HCT116 (cell line): Measurements from ENCODE around the gene PLEKHG3. TPM values are rescaled to one million over a fixed set of nuclear protein-coding genes. Genes with fewer than 3 reads are reported as not detected.

Source experiments
- ATAC-seq: fragments of 200-7000 bp; cut with Tn5 transposase; 2 replicates; pipeline ENCODE4 v1.9.1; 2020; ENCODE audit warnings: mild to moderate bottlenecking, moderate library complexity
- BruUV-seq: library from RNA; stranded (reverse); fragments of 400-500 nt; replicated peaks from 2 replicates; lab custom pipeline; 2021; lab: Mats Ljungman, UMichigan
- CTCF ChIA-PET: fragments of 300-600 bp; sonication (Branson Sonifier 250); formaldehyde crosslinking; loops from one replicate; lab custom pipeline; 2021; ENCODE audit warnings: antibody characterized with exemption; lab: Charles Lee
- POLR2A ChIA-PET: fragments of 300-600, 350-600 bp; sonication (Branson Sonifier 250); formaldehyde crosslinking; loops from one replicate; lab custom pipeline; 2021; ENCODE audit warnings: antibody characterized with exemption; lab: Charles Lee
- RAD21 ChIA-PET, 2 experiments: fragments of 300-600 bp; sonication (Branson Sonifier 250); formaldehyde crosslinking; loops; one replicate each; lab custom pipeline; 2023; ENCODE audit warnings: low total read pairs in 2 of 2; ENCODE audit not compliant: uncharacterized antibody in 2 of 2, unreplicated experiment in 2 of 2, low non-redundant PET in 1 of 2; lab: Charles Lee
- DNase-seq: peaks from one replicate; pipeline ENCODE4 v3.0.0-alpha.2; 2010; ENCODE audit warnings: low read depth, low spot score
- H2AFZ ChIP-seq: fragments of 200-600 bp; shearing (Covaris generic), sonication (generic); 2 replicates; pipeline ENCODE4 v1.6.1; 2017; ENCODE audit warnings: low read depth, mixed run types, mixed read lengths, antibody characterized with exemption, low read length; ENCODE audit not compliant: poor library complexity, severe bottlenecking
- H3K27ac ChIP-seq: 2 replicates; pipeline ENCODE4 v1.5.1; 2012; ENCODE audit warnings: low read depth, low read length
- H3K27me3 ChIP-seq: fragments of 200-600 bp; sonication (generic); 2 replicates; pipeline ENCODE4 v1.6.1; 2016; ENCODE audit warnings: mixed run types, low read length, mixed read lengths; ENCODE audit not compliant: insufficient read depth
- H3K36me3 ChIP-seq, 2 experiments: fragments of 200-500 bp in 1 of 2; fragments of 200-600 bp in 1 of 2; sonication (Bioruptor generic) in 1 of 2; sonication (generic) in 1 of 2; 2 replicates each; pipeline versions ENCODE4 v1.5.1 to v1.6.1; 2014 to 2016; ENCODE audit warnings: low read length in 2 of 2, inconsistent platforms in 1 of 2, mixed read lengths in 1 of 2, mixed run types in 1 of 2; ENCODE audit not compliant: insufficient read depth in 2 of 2, control insufficient read depth in 1 of 2
- H3K4me1 ChIP-seq, 2 experiments: fragments of 200-600 bp in 1 of 2; sonication (generic) in 1 of 2; 2 replicates each; pipeline versions ENCODE4 v1.5.1 to v1.6.1; 2012 to 2017; ENCODE audit warnings: low read length in 2 of 2, inconsistent platforms in 1 of 2, mild to moderate bottlenecking in 1 of 2, mixed read lengths in 1 of 2, mixed run types in 1 of 2, moderate library complexity in 1 of 2; ENCODE audit not compliant: insufficient read depth in 2 of 2, control insufficient read depth in 1 of 2
- H3K4me2 ChIP-seq: fragments of 200-600 bp; sonication (generic); 2 replicates; pipeline ENCODE4 v1.6.1; 2017; ENCODE audit warnings: mixed run types, low read length, mixed read lengths
- H3K4me3 ChIP-seq, 2 experiments: fragments of 200-600 bp in 1 of 2; sonication (generic) in 1 of 2; replicated peaks in 1 of 2; 2 replicates each; pipeline ENCODE4 v1.5.1; 2011 to 2016; ENCODE audit warnings: low read length in 2 of 2, control low read depth in 1 of 2, low read depth in 1 of 2, mild to moderate bottlenecking in 1 of 2, mixed read lengths in 1 of 2, mixed run types in 1 of 2
- H3K79me2 ChIP-seq: fragments of 200-600 bp; sonication (generic); 2 replicates; pipeline ENCODE4 v1.6.1; 2017; ENCODE audit warnings: mild to moderate bottlenecking, mixed run types, low read length, moderate library complexity, mixed read lengths; ENCODE audit not compliant: insufficient read depth
- H3K9ac ChIP-seq: fragments of 200-600 bp; sonication (generic); 2 replicates; pipeline ENCODE4 v1.6.1; 2016; ENCODE audit warnings: low read length, mixed read lengths
- H3K9me2 ChIP-seq: fragments of 200-600 bp; sonication (generic), shearing (Covaris generic); 2 replicates; pipeline ENCODE4 v1.6.1; 2017; ENCODE audit warnings: mixed run types, mild to moderate bottlenecking, moderate library complexity; ENCODE audit not compliant: insufficient read depth
- H3K9me3 ChIP-seq, 2 experiments: fragments of 200-500 bp in 1 of 2; fragments of 200-600 bp in 1 of 2; sonication (Bioruptor generic) in 1 of 2; sonication (generic) in 1 of 2; 2 replicates each; pipeline ENCODE4 v1.6.1; 2014 to 2017; ENCODE audit warnings: low read length in 2 of 2, mixed read lengths in 2 of 2, inconsistent platforms in 1 of 2, low read depth in 1 of 2, mild to moderate bottlenecking in 1 of 2, mixed run types in 1 of 2, moderate library complexity in 1 of 2; ENCODE audit not compliant: control insufficient read depth in 1 of 2, insufficient read depth in 1 of 2
- H4K20me1 ChIP-seq: fragments of 200-600 bp; sonication (generic), shearing (Covaris generic); 2 replicates; pipeline ENCODE4 v1.6.1; 2017; ENCODE audit warnings: mixed run types, mild to moderate bottlenecking, moderate library complexity; ENCODE audit not compliant: insufficient read depth
- CBX3 ChIP-seq: IDR thresholded peaks from 2 replicates; pipeline ENCODE4 v1.6.1; 2012; ENCODE audit warnings: low read depth
- CEBPB ChIP-seq: IDR thresholded peaks from 2 replicates; pipeline ENCODE4 v1.6.1; 2012; ENCODE audit warnings: low read depth
- EGR1 ChIP-seq: IDR thresholded peaks from 2 replicates; pipeline ENCODE4 v1.6.1; 2012; ENCODE audit warnings: low read depth
- ELF1 ChIP-seq: IDR thresholded peaks from 2 replicates; pipeline ENCODE4 v1.6.1; 2012; ENCODE audit warnings: low read depth, borderline replicate concordance
- EZH2 ChIP-seq: fragments of 200-600 bp; sonication (generic); IDR thresholded peaks from 2 replicates; pipeline ENCODE4 v1.6.1; 2017; ENCODE audit warnings: antibody characterized with exemption, mixed run types
- EZH2phosphoT487 ChIP-seq: fragments of 200-600 bp; IDR thresholded peaks from 2 replicates; pipeline ENCODE4 v1.6.1; 2018; ENCODE audit warnings: antibody characterized with exemption, borderline replicate concordance
- FOSL1 ChIP-seq: IDR thresholded peaks from 2 replicates; pipeline ENCODE4 v1.6.1; 2012; ENCODE audit warnings: low read depth
- JUND ChIP-seq: IDR thresholded peaks from 2 replicates; pipeline ENCODE4 v1.6.1; 2012
- POLR2AphosphoS5 ChIP-seq: IDR thresholded peaks from 2 replicates; pipeline ENCODE4 v1.6.1; 2011; ENCODE audit warnings: mild to moderate bottlenecking, low read depth, low read length, moderate library complexity
- REST ChIP-seq: IDR thresholded peaks from 2 replicates; pipeline ENCODE4 v1.6.1; 2012; ENCODE audit warnings: low read depth
- SIN3A ChIP-seq: IDR thresholded peaks from 2 replicates; pipeline ENCODE4 v1.6.1; 2012; ENCODE audit warnings: low read depth
- SP1 ChIP-seq: IDR thresholded peaks from 2 replicates; pipeline ENCODE4 v1.6.1; 2012; ENCODE audit warnings: low read depth
- TCF7L2 ChIP-seq: IDR thresholded peaks from 2 replicates; pipeline ENCODE4 v1.7.0; 2011; ENCODE audit warnings: borderline replicate concordance, inconsistent platforms; ENCODE audit not compliant: insufficient read depth, insufficient read length; ENCODE audit errors: extremely low read depth
- YY1 ChIP-seq: IDR thresholded peaks from 2 replicates; pipeline ENCODE4 v1.6.1; 2011; ENCODE audit warnings: low read length, low read depth, moderate library complexity, mild to moderate bottlenecking; ENCODE audit not compliant: insufficient replicate concordance; ENCODE audit errors: extremely low read depth
- ZFX ChIP-seq: fragments of 450-650 bp; IDR thresholded peaks from 2 replicates; pipeline ENCODE4 v1.6.1; 2017
- ZNF274 ChIP-seq: fragments of 200-500 bp; sonication (Bioruptor generic); IDR thresholded peaks from 2 replicates; pipeline ENCODE4 v1.6.1; 2014; ENCODE audit warnings: mild to moderate bottlenecking, low read depth, low read length, inconsistent platforms
- intact Hi-C: fragments of 100-400 bp; cut with micrococcal nuclease; formaldehyde crosslinking; loops from 2 replicates; pipeline ENCODE4 v1.10.0; 2022
- total RNA-seq: library from RNA; stranded (reverse); gene quantifications from one replicate; pipeline ENCODE4 v1.2.1, GENCODE V29; 2021; ENCODE audit not compliant: unreplicated experiment
- TF ChIP-seq, protein P1 (sequence below): IDR thresholded peaks from 2 replicates; pipeline ENCODE4 v1.6.1; 2012
- TF ChIP-seq, protein P2 (sequence below), 3 experiments: fragments of 200-600 bp in 1 of 3; sonication (generic) in 1 of 3; IDR thresholded peaks in 2 of 3; conservative IDR thresholded peaks in 1 of 3; 2 replicates each; pipeline ENCODE4 v1.5.1; 2012 to 2017; ENCODE audit warnings: low read depth in 2 of 3, low read length in 2 of 3, antibody characterized with exemption in 1 of 3, borderline replicate concordance in 1 of 3, control low read depth in 1 of 3, mild to moderate bottlenecking in 1 of 3, mixed read lengths in 1 of 3, mixed run types in 1 of 3, moderate library complexity in 1 of 3; ENCODE audit not compliant: insufficient read depth in 1 of 3
- TF ChIP-seq, protein P3 (sequence below): IDR thresholded peaks from 2 replicates; pipeline ENCODE4 v1.6.1; 2012

Gene PLEKHG3
- total RNA-seq, 1 experiment from 2014 or later, result 55.6 TPM

GRCh38 chr14:64685371-64686281, 18.6 kb upstream of the PLEKHG3 start:
- ChIA-PET RAD21 (no interaction called here), POLR2A (no interaction called here), CTCF (interaction anchor here (0.9 kb wide), 1 partner anchor 14 kb away, joined by 6 read pairs; no protein-coding TSS in a partner anchor)
- no peak for ATAC-seq
- no TSS peak for BruUV-seq
- DNase-seq, result no peak
- Histone ChIP-seq H3K27ac (no peak overlapping the region), H3K36me3 (no peaks in the 10 kb centered on the region), H3K9ac (no peak overlapping the region), H3K9me2 (no peaks in the 10 kb centered on the region), H3K27me3 (no peaks in the 10 kb centered on the region), H3K4me2 (no peak overlapping the region), H3K9me3 (no peaks in the 10 kb centered on the region), H4K20me1 (no peaks in the 10 kb centered on the region), H2AFZ (no peak overlapping the region), H3K4me1 (peaks cover 3 to 16% of the 10 kb centered on the region in 2 experiments; a peak in 3 of 4 replicates), H3K79me2 (no peaks in the 10 kb centered on the region), H3K4me3 (no peak overlapping the region)
- intact Hi-C loops, result no loop called here
- TF ChIP-seq EGR1, result no peak
- TF ChIP-seq ZFX, result no peak
- no peak for TF ChIP-seq ELF1
- TF ChIP-seq POLR2AphosphoS5, result no peak
- TF ChIP-seq CBX3, result no peak
- TF ChIP-seq CEBPB, result no peak
- TF ChIP-seq, protein P1, sequence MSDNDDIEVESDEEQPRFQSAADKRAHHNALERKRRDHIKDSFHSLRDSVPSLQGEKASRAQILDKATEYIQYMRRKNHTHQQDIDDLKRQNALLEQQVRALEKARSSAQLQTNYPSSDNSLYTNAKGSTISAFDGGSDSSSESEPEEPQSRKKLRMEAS, result no peak
- TF ChIP-seq, protein P2, sequence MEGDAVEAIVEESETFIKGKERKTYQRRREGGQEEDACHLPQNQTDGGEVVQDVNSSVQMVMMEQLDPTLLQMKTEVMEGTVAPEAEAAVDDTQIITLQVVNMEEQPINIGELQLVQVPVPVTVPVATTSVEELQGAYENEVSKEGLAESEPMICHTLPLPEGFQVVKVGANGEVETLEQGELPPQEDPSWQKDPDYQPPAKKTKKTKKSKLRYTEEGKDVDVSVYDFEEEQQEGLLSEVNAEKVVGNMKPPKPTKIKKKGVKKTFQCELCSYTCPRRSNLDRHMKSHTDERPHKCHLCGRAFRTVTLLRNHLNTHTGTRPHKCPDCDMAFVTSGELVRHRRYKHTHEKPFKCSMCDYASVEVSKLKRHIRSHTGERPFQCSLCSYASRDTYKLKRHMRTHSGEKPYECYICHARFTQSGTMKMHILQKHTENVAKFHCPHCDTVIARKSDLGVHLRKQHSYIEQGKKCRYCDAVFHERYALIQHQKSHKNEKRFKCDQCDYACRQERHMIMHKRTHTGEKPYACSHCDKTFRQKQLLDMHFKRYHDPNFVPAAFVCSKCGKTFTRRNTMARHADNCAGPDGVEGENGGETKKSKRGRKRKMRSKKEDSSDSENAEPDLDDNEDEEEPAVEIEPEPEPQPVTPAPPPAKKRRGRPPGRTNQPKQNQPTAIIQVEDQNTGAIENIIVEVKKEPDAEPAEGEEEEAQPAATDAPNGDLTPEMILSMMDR (IDR thresholded peaks at IDR 0.05 in 2 of 3, conservative IDR thresholded peaks at IDR 0.05 in 1 of 3; ENCODE audit: borderline replicate concordance in 1 of 3, insufficient read depth in 1 of 3, low read depth in 2 of 3, low read length in 2 of 3), result no peak
- TF ChIP-seq, protein P3, sequence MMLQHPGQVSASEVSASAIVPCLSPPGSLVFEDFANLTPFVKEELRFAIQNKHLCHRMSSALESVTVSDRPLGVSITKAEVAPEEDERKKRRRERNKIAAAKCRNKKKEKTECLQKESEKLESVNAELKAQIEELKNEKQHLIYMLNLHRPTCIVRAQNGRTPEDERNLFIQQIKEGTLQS, result no peak
- TF ChIP-seq EZH2phosphoT487, result no peak
- no peak for TF ChIP-seq REST
- TF ChIP-seq SP1, result no peak
- no peak for TF ChIP-seq JUND
- no peak for TF ChIP-seq ZNF274
- TF ChIP-seq FOSL1, result no peak
- no peak for TF ChIP-seq YY1
- no peak for TF ChIP-seq EZH2
- TF ChIP-seq TCF7L2, result no peak
- no peak for TF ChIP-seq SIN3A
